ENCODE data around the gene CAND2. TPM values are rescaled to one million over a fixed set of nuclear protein-coding genes. Genes with fewer than 3 reads are reported as not detected.
A peak's percentile ranks its signal among the peaks of the same experiment; 100 is the strongest.

CAND2 gene
- total RNA-seq, 1 experiment from 2014 or later = 8.2 TPM

- BruUV-seq (replicated peaks) = no TSS peak
- POLR2A ChIA-PET (ENCODE audit: low non-redundant PET) = no interaction called here
- intact Hi-C loops (cut with micrococcal nuclease; ENCODE audit: unreplicated experiment) = no loop called here
- Histone ChIP-seq H3K9me3 (ENCODE audit: low read depth, low read length, poor library complexity, severe bottlenecking) (no peaks in the 10 kb centered on the region), H3K27me3 (replicated peaks; ENCODE audit: insufficient read depth, low read depth, low read length, poor library complexity) (no peaks in the 10 kb centered on the region), H3K4me3 (ENCODE audit: low read depth, low read length, poor library complexity, severe bottlenecking) (no peak overlapping the region), H3K4me1 (ENCODE audit: insufficient read depth, low read length, poor library complexity, severe bottlenecking) (peaks cover 3% of the 10 kb centered on the region), H3K27ac (ENCODE audit: low read depth, low read length, poor library complexity, severe bottlenecking) (no peak overlapping the region), H3K36me3 (ENCODE audit: insufficient read depth, low read length, poor library complexity, severe bottlenecking) (no peaks in the 10 kb centered on the region)
- CTCF ChIA-PET = no interaction called here
- TF ChIP-seq CTCF (conservative IDR thresholded peaks at IDR 0.05; ENCODE audit: low read depth, low read length) (no peak), EZH2 (IDR thresholded peaks at IDR 0.05; ENCODE audit: borderline replicate concordance, low read depth, low read length, poor library complexity, severe bottlenecking) (no peak)
- DNase-seq (ENCODE audit: low spot score) = no peak
Measured at GRCh38 chr3:12791430-12791829, 5.0 kb upstream of the CAND2 start.

DNA sequence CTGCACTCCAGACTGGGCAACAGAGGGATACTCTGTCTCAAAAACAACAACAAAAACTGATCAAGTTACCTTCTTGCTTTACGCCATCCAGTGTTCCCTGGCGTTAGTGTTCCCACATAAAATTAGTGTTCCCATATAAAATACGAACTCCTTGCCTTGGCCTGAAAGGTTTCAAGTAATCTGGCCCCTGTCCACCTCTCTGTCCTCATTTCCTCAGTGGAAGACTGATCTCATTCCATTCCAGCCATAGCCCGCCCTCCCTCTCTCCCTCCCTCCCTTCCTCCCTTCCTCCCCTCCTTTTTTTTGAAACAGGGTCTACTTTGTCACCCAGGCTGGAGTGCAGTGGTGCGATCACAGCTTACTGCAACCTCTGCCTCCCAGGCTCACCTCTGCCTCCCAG lies 2.8 kb upstream of the CAND2 start:
- Histone ChIP-seq H3K4me1 (ENCODE audit: insufficient read depth, low read length, poor library complexity, severe bottlenecking) (peaks cover 3% of the 10 kb centered on the region), H3K9me3 (ENCODE audit: low read depth, low read length, poor library complexity, severe bottlenecking) (no peaks in the 10 kb centered on the region), H3K27ac (ENCODE audit: low read depth, low read length, poor library complexity, severe bottlenecking) (no peak overlapping the region), H3K36me3 (ENCODE audit: insufficient read depth, low read length, poor library complexity, severe bottlenecking) (no peaks in the 10 kb centered on the region), H3K27me3 (replicated peaks; ENCODE audit: insufficient read depth, low read depth, low read length, poor library complexity) (no peaks in the 10 kb centered on the region), H3K4me3 (ENCODE audit: low read depth, low read length, poor library complexity, severe bottlenecking) (no peak overlapping the region)
- DNase-seq (ENCODE audit: low spot score) = no peak
- no peak for TF ChIP-seq EZH2 (IDR thresholded peaks at IDR 0.05; ENCODE audit: borderline replicate concordance, low read depth, low read length, poor library complexity, severe bottlenecking)
- no peak for TF ChIP-seq CTCF (conservative IDR thresholded peaks at IDR 0.05; ENCODE audit: low read depth, low read length)
- intact Hi-C loops (cut with micrococcal nuclease; ENCODE audit: unreplicated experiment) = no loop called here
- ChIA-PET POLR2A (ENCODE audit: low non-redundant PET) (no interaction called here), CTCF (no interaction called here)
- BruUV-seq (replicated peaks) = no TSS peak

GRCh38 chr3:12797124-12797891 lies 828 bp downstream of the CAND2 start:
- no TSS peak for BruUV-seq (replicated peaks)

More at GRCh38 chr3:12797124-12797891, 828 bp downstream of the CAND2 start:
- intact Hi-C loops (cut with micrococcal nuclease; ENCODE audit: unreplicated experiment) = no loop called here
- Histone ChIP-seq H3K27ac (ENCODE audit: low read depth, low read length, poor library complexity, severe bottlenecking) (no peak overlapping the region), H3K36me3 (ENCODE audit: insufficient read depth, low read length, poor library complexity, severe bottlenecking) (no peaks in the 10 kb centered on the region), H3K27me3 (replicated peaks; ENCODE audit: insufficient read depth, low read depth, low read length, poor library complexity) (no peaks in the 10 kb centered on the region), H3K4me1 (ENCODE audit: insufficient read depth, low read length, poor library complexity, severe bottlenecking) (peaks cover 3% of the 10 kb centered on the region), H3K9me3 (ENCODE audit: low read depth, low read length, poor library complexity, severe bottlenecking) (no peaks in the 10 kb centered on the region), H3K4me3 (ENCODE audit: low read depth, low read length, poor library complexity, severe bottlenecking) (peak overlapping the region; percentile 55)
- TF ChIP-seq EZH2 (IDR thresholded peaks at IDR 0.05; ENCODE audit: borderline replicate concordance, low read depth, low read length, poor library complexity, severe bottlenecking) (no peak), CTCF (conservative IDR thresholded peaks at IDR 0.05; ENCODE audit: low read depth, low read length) (no peak)
- DNase-seq (ENCODE audit: low spot score) = no peak
- POLR2A ChIA-PET (ENCODE audit: low non-redundant PET) = interaction anchor here (0.6 kb wide), 1 partner anchor 13 kb away, joined by 3 read pairs; no protein-coding TSS in a partner anchor
- CTCF ChIA-PET = interaction anchor here (0.7 to 1.6 kb wide), 3 partner anchors 10 to 26 kb away, joined by 3 to 6 read pairs (median 5); no protein-coding TSS in a partner anchor
